K562 (cell line): ENCODE results near the gene PYGM.

Experiments
- BRCA1 ChIP-seq, 2 experiments: fragments of 450-650 bp in 1 of 2; sonication (generic) in 1 of 2; formaldehyde crosslinking in 1 of 2; IDR thresholded peaks; 2 replicates each; pipeline versions ENCODE4 v1.5.0 to v1.6.1; 2017 to 2020; ENCODE audit warnings: mild to moderate bottlenecking in 1 of 2, missing genetic modification reagents in 1 of 2
- EP400 ChIP-seq: fragments of 450-650 bp; IDR thresholded peaks from 2 replicates; pipeline ENCODE4 v1.6.1; 2017; ENCODE audit warnings: antibody characterized with exemption, mild to moderate bottlenecking, moderate library complexity
- MCM2 ChIP-seq: fragments of 450-650 bp; IDR thresholded peaks from 2 replicates; pipeline ENCODE4 v1.6.1; 2017; ENCODE audit warnings: low read depth, mild to moderate bottlenecking
- TF ChIP-seq, protein P1 (sequence below), 2 experiments: fragments of 450-650 bp; formaldehyde crosslinking in 1 of 2; IDR thresholded peaks; 2 replicates each; pipeline versions ENCODE4 v1.4.0 to v1.6.1; 2014 to 2020; ENCODE audit warnings: mild to moderate bottlenecking in 2 of 2, borderline replicate concordance in 1 of 2, low read depth in 1 of 2

DNA sequence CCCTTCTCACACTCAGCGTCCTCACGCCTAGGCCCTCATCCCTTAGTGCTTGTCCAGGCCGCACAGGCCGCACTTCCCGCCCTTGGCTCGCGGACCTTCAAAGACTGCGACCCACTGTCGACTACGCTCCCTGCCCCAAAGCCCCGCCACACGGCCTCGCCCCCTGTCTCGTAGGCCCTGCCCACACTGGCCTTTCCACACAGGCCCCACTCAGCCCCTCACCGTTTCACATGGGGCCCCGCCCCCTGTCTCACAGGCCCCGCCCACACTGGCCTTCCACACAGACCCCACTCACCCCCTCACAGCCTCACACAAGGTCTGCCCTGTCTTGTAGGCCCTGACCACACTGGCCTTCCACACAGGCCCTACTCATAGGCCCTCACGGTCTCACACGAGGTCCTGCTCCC is 47.8 kb downstream of the PYGM start:
- TF ChIP-seq BRCA1 (IDR thresholded peaks at IDR 0.05) = no peak
- 0 out of 2 replicates have a peak, but pooled peaks have one; percentile 27 for TF ChIP-seq BRCA1 (CRISPR knock-in tag; IDR thresholded peaks at IDR 0.05)
- no peak for TF ChIP-seq MCM2
- no peak for TF ChIP-seq EP400
- TF ChIP-seq, protein P1, sequence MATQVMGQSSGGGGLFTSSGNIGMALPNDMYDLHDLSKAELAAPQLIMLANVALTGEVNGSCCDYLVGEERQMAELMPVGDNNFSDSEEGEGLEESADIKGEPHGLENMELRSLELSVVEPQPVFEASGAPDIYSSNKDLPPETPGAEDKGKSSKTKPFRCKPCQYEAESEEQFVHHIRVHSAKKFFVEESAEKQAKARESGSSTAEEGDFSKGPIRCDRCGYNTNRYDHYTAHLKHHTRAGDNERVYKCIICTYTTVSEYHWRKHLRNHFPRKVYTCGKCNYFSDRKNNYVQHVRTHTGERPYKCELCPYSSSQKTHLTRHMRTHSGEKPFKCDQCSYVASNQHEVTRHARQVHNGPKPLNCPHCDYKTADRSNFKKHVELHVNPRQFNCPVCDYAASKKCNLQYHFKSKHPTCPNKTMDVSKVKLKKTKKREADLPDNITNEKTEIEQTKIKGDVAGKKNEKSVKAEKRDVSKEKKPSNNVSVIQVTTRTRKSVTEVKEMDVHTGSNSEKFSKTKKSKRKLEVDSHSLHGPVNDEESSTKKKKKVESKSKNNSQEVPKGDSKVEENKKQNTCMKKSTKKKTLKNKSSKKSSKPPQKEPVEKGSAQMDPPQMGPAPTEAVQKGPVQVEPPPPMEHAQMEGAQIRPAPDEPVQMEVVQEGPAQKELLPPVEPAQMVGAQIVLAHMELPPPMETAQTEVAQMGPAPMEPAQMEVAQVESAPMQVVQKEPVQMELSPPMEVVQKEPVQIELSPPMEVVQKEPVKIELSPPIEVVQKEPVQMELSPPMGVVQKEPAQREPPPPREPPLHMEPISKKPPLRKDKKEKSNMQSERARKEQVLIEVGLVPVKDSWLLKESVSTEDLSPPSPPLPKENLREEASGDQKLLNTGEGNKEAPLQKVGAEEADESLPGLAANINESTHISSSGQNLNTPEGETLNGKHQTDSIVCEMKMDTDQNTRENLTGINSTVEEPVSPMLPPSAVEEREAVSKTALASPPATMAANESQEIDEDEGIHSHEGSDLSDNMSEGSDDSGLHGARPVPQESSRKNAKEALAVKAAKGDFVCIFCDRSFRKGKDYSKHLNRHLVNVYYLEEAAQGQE (IDR thresholded peaks at IDR 0.05; ENCODE audit: borderline replicate concordance) = no peak
- TF ChIP-seq, protein P1 (CRISPR knock-in tag; IDR thresholded peaks at IDR 0.05; ENCODE audit: low read depth) = no peak
